ENCODE results near the gene ABCB6. TPM values are rescaled to one million over a fixed set of nuclear protein-coding genes. Genes with fewer than 3 reads are reported as not detected.

ABCB6 gene
- total RNA-seq, 2 donors from 2014 or later: 9.3 to 12.1 TPM

DNA sequence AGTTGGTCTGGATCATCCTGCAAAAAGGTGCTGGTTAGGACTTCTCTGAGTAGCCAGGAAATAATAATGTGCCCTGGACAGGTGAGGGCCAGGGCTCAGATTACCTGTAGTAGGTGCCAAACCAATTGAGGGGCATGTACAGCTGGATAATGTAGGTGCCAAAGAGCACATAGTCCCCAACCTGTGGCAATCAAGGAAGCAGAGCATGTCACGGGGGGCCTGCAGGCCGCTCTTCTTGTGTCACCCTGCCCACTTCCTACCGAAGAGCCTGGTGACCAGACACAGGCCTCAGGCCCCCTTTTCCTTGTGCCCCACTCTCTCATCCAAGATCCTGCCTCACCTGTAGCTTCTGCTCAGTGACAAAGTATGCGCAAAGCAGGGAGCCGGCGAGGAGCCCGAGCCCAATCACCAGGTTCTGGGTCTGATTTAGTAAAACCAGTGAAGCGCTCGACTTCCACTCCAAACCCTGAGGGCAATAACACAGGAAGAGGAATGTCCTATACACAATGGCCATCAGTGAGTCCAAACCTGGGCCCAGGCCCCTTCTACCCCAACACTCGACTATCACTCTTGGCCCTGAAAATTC is 5.2 kb downstream of the ABCB6 start:
- DNase-seq (ENCODE audit: low spot score): no peak
- TF ChIP-seq, protein P1, sequence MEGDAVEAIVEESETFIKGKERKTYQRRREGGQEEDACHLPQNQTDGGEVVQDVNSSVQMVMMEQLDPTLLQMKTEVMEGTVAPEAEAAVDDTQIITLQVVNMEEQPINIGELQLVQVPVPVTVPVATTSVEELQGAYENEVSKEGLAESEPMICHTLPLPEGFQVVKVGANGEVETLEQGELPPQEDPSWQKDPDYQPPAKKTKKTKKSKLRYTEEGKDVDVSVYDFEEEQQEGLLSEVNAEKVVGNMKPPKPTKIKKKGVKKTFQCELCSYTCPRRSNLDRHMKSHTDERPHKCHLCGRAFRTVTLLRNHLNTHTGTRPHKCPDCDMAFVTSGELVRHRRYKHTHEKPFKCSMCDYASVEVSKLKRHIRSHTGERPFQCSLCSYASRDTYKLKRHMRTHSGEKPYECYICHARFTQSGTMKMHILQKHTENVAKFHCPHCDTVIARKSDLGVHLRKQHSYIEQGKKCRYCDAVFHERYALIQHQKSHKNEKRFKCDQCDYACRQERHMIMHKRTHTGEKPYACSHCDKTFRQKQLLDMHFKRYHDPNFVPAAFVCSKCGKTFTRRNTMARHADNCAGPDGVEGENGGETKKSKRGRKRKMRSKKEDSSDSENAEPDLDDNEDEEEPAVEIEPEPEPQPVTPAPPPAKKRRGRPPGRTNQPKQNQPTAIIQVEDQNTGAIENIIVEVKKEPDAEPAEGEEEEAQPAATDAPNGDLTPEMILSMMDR (IDR thresholded peaks at IDR 0.05): no peak
- Histone ChIP-seq H3K27me3 (no peaks in the 10 kb centered on the region), H3K9me3 (no peaks in the 10 kb centered on the region), H3K27ac (no peak overlapping the region), H3K4me1 (peaks cover 0 to 25% of the 10 kb centered on the region in 2 donors), H3K36me3 (peaks cover 44% of the 10 kb centered on the region), H3K4me3 (no peak overlapping the region)

DNA sequence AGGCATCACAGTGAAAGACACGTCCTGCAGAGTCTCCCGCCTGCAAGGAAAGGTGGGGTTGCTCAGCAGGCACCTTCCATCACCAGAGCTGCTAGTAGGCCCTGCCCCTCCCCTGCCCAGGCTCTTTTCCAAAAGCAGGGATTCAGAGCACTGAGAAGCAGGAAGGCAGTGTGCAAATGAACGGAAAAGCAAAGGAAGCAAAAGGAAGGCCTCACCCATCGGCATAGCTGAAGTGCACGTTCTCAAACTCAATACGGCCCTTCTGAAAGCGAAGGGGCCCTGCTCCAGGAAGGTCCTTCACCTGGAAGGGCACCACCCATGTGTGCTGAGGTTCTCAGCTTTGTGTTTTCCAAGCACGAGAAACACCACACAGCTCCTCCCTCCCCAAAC is 5.7 kb downstream of the ABCB6 start:
- H3K36me3 ChIP-seq: peaks cover 47% of the 10 kb centered on the region
- H3K4me3 ChIP-seq: no peak overlapping the region
- DNase-seq (ENCODE audit: low spot score): no peak
- H3K4me1 ChIP-seq: peaks cover 0 to 24% of the 10 kb centered on the region in 2 donors
- TF ChIP-seq, protein P1 (IDR thresholded peaks at IDR 0.05): no peak
- H3K27ac ChIP-seq: no peak overlapping the region
- H3K9me3 ChIP-seq: no peaks in the 10 kb centered on the region
- no peaks in the 10 kb centered on the region for H3K27me3 ChIP-seq

DNA sequence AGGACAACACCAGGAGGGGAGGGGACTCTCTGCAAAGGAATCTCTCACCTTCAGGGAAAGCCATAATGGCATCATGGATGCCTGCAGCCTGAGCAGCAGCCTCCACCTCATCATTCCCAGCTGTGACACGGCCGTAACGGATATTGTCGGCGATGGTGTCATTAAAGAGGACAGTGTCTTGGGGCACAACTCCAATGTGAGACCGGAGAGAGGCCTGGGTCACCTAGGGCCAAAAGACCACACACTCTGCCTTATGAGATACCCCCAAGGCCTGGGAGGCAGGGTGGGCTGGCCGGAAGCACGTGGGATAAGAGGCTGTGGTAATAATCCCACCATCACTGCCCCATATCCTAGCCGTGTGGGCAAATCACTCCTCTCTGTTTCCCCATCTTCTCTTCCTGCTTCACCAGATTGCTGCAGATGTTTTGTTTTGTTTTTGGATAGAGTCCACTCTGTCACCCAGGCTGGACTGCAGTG is 7.8 kb downstream of the ABCB6 start:
- DNase-seq (ENCODE audit: low spot score): no peak

DNA sequence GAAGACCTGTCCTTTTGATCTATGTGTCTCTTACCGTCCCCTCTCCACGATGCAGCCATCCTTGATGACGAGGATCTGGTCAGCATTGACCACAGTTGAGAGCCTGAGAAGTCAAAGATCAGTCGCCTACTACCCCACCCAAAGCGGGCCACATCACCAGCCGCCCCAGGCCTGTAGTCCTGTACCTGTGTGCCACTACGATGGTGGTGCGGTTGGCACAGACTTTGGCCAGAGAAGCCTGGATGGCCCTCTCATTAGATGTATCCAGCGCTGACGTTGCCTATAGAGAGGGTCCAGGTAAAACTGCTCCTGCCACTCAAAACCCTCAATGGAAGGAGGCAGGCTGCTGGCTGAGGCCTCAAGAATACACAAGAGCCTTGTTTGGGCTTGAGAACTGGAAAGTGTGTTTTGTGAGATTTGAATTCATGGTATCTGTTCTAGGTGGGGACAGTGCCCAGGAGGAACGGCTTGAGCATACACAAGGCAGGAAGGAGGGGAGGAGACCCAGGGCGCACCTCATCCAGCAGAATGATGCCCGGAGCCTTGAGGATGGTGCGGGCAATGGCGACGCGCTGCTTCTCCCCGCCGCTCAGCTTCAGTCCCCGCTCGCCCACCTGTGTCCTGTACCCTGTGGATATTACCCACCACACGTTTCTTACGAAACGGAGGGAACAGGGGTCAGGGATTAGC is 8.4 kb downstream of the ABCB6 start:
- TF ChIP-seq, protein P1 (IDR thresholded peaks at IDR 0.05): no peak
- Histone ChIP-seq H3K27me3 (no peaks in the 10 kb centered on the region), H3K4me3 (no peak overlapping the region), H3K36me3 (peaks cover 38% of the 10 kb centered on the region), H3K9me3 (no peaks in the 10 kb centered on the region), H3K27ac (no peak overlapping the region), H3K4me1 (peaks cover 0 to 21% of the 10 kb centered on the region in 2 donors)
- DNase-seq (ENCODE audit: low spot score): no peak

More for the DNA sequence above, 7.8 kb downstream of the ABCB6 start:
- H3K4me3 ChIP-seq: no peak overlapping the region
- TF ChIP-seq, protein P1 (IDR thresholded peaks at IDR 0.05): no peak
- H3K36me3 ChIP-seq: peaks cover 44% of the 10 kb centered on the region
- H3K27ac ChIP-seq: no peak overlapping the region
- no peaks in the 10 kb centered on the region for H3K9me3 ChIP-seq
- no peaks in the 10 kb centered on the region for H3K27me3 ChIP-seq
- H3K4me1 ChIP-seq: peaks cover 0 to 19% of the 10 kb centered on the region in 2 donors

DNA sequence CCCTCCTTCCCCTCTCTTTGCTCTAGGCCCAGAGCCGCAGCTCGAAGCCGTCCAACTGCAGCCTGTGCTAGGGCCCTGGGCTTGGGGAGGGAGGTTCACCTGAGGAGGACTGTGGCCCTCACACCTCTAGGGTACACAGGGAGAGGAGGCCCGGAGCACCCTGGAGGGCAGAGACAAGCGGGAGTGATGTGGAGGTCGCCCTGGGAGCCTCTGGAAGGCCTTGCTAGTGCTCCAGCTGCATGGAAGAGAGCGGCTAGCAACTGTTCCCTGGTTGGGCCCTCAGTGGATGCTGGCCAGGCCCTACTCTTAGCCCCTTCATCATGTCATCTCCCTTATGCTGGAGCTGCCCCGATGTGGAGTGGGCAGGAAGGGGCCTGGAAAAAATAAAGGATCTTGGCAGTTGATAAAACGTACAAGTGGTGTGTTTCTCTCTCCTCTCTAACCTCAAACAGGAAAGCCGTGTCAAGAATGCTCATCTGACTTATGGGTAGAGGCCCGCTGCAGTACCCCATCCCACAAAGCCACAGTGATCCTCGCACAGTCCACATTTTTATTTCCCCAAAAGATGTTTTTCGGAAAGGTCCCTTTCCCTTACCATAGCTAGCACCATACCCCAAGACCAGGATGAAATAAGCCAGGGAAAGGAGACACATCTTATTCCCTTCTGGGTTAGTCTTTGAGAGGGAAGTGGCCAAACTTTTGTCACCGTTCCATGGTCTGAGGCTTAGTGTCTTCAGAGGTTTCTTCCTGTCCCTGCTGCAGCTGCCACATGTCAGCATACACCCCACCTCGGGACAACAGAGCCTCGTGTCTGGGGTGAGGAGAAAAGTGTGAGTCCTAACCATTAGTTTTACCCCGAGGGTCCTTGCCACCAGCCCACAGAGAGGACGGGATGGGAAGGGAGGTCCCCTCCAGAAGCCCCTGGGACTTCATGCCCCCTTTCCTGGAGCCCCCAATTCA is 9.2 kb downstream of the ABCB6 start:
- no peak overlapping the region for H3K27ac ChIP-seq
- H3K9me3 ChIP-seq: no peaks in the 10 kb centered on the region
- H3K27me3 ChIP-seq: no peaks in the 10 kb centered on the region
- H3K4me1 ChIP-seq: peaks cover 0 to 21% of the 10 kb centered on the region in 2 donors
- TF ChIP-seq, protein P1 (IDR thresholded peaks at IDR 0.05): no peak
- DNase-seq (ENCODE audit: low spot score): no peak
- peaks cover 32% of the 10 kb centered on the region for H3K36me3 ChIP-seq
- no peak overlapping the region for H3K4me3 ChIP-seq
